Fibroblast of pulmonary artery (primary cell): Measurements from ENCODE around the gene SLC27A1.

Source experiments
- DNase-seq: peaks from one replicate; pipeline ENCODE4 v3.0.0-alpha.2; 2010; ENCODE audit warnings: low read depth
- H3K4me3 ChIP-seq: replicated peaks from 2 replicates; pipeline ENCODE4 v1.5.1; 2011; ENCODE audit warnings: low read depth, mild to moderate bottlenecking, control low read depth, low read length, moderate library complexity
- CTCF ChIP-seq: IDR thresholded peaks from 2 replicates; pipeline ENCODE4 v1.5.1; 2011; ENCODE audit warnings: mild to moderate bottlenecking, control low read depth, low read length, inconsistent platforms; ENCODE audit errors: missing control alignments

The SLC27A1 gene

GRCh38 chr19:17457616-17458015, 12.7 kb upstream of the SLC27A1 start:
- H3K4me3 ChIP-seq = no peak overlapping the region
- DNase-seq = peak; percentile 20
- TF ChIP-seq CTCF = no peak

GRCh38 chr19:17458970-17459369, 11.4 kb upstream of the SLC27A1 start:
- H3K4me3 ChIP-seq = no peak overlapping the region
- TF ChIP-seq CTCF = no peak
- DNase-seq = no peak

- DNase-seq = no peak
- TF ChIP-seq CTCF = no peak
- H3K4me3 ChIP-seq = no peak within 1 kb of the TSS
Measured at GRCh38 chr19:17460372-17461230, 9.7 kb upstream of the SLC27A1 start, which contains the start of gene NXNL1. TSS of gene NXNL1 (minus strand) at chr19:17460926. CDS start at chr19:17460869, 57 bp downstream.

GRCh38 chr19:17466487-17466850, 3.9 kb upstream of the SLC27A1 start:
- H3K4me3 ChIP-seq = no peak overlapping the region
- no peak for DNase-seq
- TF ChIP-seq CTCF = no peak

GRCh38 chr19:17467471-17468301, 2.6 kb upstream of the SLC27A1 start:
- TF ChIP-seq CTCF = no peak
- H3K4me3 ChIP-seq = no peak overlapping the region
- DNase-seq = no peak

- DNase-seq = no peak
- peak overlapping the region; percentile 73 for H3K4me3 ChIP-seq
- TF ChIP-seq CTCF = no peak
Measured at GRCh38 chr19:17468302-17469091, 1.8 kb upstream of the SLC27A1 start.
